Activated CD4-positive, CD25-positive, alpha-beta regulatory T cell treated with anti-CD3 and anti-CD28 coated beads, Interleukin-2, amount 50 U/mL, for 24 hours (primary cell): Measurements from ENCODE around the gene SIRT6.
"Not testable (repeated sequence)": the region's sequence is repeated elsewhere in the genome, so short reads cannot be mapped to it uniquely, and the experiment has no call there.

Experiments used
- ATAC-seq, 2 donors: fragments of 150-1000 bp; cut with Tn5 transposase; one replicate each; pipeline ENCODE4 v1.10.0; 2021; ENCODE audit warnings: mild to moderate bottlenecking in 1 of 2, moderate library complexity in 1 of 2

Gene SIRT6

GRCh38 chr19:4182084-4182810 is at the start of gene SIRT6, which contains the start of gene ANKRD24:
TSS of gene SIRT6 (minus strand) at chr19:4182563. CDS start at chr19:4182539, 24 bp downstream.
TSS of gene ANKRD24 (plus strand) at chr19:4182689. CDS start at chr19:4186426, 3,737 bp downstream.
- peak; percentile 89 to 91 for ATAC-seq

GRCh38 chr19:4232139-4232538 is 49.8 kb upstream of the SIRT6 start:
- not testable (repeated sequence) for ATAC-seq

DNA sequence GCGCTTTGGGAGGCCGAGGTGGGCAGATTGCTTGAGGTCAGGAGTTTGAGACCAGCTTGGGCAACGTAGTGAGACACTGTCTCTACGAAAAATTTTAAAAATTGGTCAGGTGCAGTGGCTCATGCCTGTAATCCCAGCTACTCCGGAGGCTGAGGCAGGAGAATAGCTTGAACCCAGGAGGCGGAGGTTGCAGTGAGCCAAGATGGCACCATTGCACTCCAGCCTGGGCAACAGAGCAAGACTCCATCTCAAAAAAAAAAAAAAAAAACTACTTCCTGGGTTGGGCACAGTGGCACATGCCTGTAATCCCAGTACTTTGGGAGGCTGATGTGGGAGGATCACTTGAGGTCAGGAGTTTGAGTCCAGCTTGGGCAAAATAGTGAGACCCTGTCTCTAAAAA is 49.2 kb upstream of the SIRT6 start:
- not testable (repeated sequence) for ATAC-seq

- not testable (repeated sequence) for ATAC-seq
Observed at GRCh38 chr19:4230237-4230636, 47.9 kb upstream of the SIRT6 start.

DNA sequence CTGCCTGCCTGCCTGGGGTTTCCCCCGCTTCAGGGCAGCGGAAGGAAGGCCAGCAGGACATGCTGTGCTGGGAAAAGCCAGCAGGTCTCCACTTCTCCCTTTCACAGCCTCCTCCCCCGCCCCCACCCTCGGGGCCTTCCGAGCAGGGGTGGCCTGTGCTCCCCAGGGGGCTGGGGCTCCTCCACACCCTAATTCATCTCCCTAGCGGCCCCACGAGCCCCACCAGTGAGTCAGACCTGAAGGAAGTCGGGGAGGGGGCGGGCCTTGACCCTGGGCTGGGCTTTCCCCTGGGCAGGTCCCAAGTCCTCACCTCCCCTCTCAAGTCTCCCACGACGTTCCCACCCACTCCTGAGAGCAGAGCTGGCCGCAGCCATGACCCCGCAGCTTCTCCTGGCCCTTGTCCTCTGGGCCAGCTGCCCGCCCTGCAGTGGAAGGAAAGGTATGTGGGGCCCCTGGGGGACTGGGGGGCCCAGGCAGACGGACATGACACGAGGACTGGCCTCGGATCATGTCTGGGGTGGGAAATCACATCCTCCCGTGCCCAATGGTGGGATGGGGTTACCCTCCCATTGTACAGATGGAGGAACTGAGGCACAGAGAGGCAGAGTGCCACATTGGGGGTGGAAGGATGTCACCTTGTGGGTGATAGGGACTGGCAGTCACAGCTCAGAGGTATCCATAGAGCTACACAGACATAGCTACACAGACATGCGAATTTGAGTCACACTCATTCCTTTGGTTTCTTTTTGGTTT is 47.0 kb upstream of the SIRT6 start, which contains the start of gene EBI3:
EBI3 (plus strand) TSS at position 345 of the 753 bp plus-strand sequence; CDS start at position 373, 28 bp downstream.
- ATAC-seq = peak; percentile 80 to 87

GRCh38 chr19:4228765-4229178 is 46.4 kb upstream of the SIRT6 start:
- ATAC-seq = no peak

GRCh38 chr19:4227771-4228170 is 45.4 kb upstream of the SIRT6 start:
- ATAC-seq = no peak

GRCh38 chr19:4225885-4226284 is 43.5 kb upstream of the SIRT6 start:
- ATAC-seq = no peak

- no peak for ATAC-seq
Observed at GRCh38 chr19:4224470-4224869, 42.1 kb upstream of the SIRT6 start.

DNA sequence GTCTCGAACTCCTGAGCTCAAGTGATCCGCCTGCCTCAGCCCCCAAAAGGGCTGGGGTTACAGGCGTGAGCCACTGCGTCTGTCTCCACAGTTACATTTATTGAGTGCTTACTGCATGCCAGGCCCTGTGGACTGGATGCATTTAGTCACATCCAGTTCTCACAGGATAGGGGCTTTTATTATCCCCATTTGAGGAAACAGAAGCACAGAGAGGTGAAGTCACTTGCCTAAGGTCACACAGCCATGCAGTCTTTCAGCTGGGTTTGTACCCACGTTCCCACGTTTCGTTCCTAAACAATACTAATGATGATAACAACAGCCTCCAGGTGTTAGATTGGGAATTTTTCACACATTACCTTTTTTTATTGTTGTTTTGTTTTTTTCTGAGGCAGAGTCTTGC is 37.8 kb upstream of the SIRT6 start:
- ATAC-seq = no peak

DNA sequence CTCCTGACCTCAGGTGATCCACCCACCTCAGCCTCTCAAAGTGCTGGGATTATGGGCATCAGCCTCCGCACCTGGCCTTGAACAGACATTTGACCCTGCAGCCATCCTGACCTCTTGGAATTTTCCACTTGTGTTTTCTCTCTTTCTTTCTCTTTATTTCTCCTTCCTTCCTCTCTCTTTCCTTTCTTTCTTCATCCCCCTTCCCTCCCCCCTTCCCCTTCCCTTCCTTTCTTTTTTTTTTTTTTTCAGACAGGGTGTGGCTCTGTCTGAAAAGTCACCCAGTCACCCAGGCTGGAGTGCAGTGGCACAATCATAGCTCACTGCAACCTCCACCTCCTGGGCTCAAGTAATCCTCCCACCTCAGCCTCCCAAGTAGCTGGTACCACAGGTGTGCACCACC is 36.2 kb upstream of the SIRT6 start:
- ATAC-seq = not testable (repeated sequence)

DNA sequence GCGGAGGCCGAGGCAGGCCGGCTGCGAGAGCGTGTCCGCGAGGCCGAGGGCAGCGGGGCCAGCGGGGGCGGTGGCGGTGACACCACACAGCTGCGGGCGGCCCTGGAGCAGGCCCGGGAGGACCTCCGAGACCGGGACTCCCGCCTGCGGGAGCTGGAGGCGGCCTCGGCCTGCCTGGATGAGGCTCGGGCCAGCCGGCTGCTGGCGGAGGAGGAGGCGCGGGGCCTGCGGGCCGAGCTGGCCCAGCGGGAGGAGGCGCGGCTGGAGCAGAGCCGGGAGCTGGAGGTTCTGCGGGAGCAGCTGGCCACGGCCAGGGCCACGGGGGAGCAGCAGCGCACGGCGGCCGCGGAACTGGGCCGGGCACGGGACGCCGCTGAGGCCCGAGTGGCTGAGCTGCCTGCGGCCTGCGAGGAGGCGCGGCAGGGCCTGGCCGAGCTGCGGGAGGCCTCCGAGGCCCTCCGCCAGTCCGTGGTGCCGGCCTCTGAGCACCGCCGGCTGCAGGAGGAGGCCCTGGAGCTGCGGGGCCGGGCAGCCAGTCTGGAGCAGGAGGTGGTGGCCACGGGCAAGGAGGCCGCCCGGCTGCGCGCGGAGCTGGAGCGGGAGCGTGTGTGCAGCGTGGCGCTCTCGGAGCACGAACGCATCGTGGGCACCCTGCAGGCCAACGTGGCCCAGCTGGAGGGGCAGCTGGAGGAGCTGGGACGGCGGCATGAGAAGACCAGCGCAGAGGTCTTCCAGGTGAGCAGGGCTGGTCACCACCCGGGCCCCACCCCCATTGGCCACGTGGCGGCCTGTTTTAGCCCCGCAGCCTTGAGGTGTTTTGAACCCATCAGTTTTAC is 35.3 kb upstream of the SIRT6 start:
- ATAC-seq = no peak

- ATAC-seq = no peak
Observed at GRCh38 chr19:4216846-4217245, 34.5 kb upstream of the SIRT6 start.

GRCh38 chr19:4215807-4216206 is 33.4 kb upstream of the SIRT6 start:
- no peak for ATAC-seq

- ATAC-seq = no peak
Observed at GRCh38 chr19:4213116-4213515, 30.8 kb upstream of the SIRT6 start.

- no peak for ATAC-seq
Observed at GRCh38 chr19:4210166-4210731, 27.9 kb upstream of the SIRT6 start.

DNA sequence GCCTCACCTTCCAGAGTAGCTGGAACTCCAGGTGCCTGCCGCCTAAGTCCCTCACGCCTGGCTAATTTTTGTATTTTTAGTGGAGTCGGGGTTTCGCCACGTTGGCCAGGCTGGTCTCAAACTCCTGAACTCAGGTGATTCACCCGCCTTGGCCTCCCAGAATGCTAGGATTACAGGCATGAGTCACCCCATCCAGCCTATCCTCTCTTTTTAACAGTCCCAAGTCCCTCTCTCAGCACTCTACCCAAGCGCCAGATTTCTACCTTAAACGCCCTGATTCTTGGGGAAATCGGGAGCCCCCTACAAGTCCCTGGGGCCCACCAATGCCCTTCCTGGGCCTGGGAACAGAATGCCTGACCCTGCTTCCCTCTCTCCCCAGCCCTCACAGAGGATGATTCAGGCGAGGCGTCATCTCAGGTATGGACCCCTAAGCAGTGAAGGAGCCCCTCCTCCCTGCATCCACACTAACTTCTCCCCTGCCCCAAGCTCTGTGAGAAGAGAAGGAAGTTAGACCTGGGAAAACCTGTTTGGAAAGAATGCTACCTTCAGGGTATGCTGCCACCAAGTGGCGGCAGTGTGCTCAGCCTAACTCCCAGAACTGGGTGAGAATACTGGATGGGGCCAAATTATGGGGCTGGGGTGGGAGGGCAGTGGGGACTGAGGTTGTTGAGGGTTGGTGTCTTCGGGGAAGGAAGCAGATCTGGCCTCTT is 26.2 kb upstream of the SIRT6 start:
- no peak for ATAC-seq

GRCh38 chr19:4206818-4207484 is 24.6 kb upstream of the SIRT6 start:
- ATAC-seq = no peak

DNA sequence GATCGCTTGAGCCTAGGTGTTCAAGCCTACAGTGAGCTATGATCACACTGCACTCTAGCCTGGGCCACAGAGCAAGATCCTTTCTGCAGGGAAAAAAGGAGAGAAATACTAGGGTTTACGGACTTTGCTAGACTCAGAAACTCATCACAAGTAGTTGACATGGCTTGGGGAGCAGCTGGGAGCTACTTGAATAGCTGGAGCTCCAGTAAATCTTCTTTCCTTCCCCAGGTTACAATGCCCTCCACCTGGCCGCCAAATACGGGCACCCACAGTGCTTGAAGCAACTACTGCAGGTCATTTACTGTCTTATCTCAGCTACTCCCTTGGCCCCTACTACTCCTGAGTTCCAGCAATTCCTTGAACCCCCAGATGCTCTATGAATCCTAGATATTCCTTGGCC is 19.4 kb upstream of the SIRT6 start:
- ATAC-seq = no peak

DNA sequence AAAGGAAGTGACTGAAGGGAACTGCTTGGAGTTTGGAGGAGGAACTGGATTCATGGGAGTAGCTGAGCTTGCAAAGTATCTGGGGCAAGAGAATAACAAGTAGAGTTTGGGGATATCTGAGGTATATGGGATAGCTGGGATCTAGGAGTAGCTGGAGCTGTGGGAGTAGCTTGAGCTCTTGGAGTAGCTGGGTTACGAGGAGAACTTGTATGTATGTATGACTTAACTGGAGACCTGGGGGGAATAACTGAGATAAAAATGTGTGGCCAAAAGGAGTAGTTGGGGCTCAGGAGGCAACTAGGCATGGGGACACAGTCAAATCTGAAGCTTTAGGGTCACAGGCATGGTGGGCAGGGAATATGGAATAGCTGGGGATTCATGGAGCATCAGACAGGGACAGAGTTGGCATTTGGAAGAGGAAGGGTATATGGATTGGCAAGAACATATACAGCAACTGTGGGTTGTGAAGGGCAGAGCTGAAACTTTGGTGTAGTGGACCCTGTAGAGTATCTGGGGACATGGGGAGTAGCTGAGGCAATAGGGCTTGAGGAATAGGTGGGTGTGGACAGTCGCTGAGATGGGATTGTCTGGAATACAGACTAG is 18.7 kb upstream of the SIRT6 start:
- no peak for ATAC-seq
